GM18519 (cell line): Measurements from ENCODE around the gene CNTNAP2.
"Not testable (repeated sequence)": the region's sequence is repeated elsewhere in the genome, so short reads cannot be mapped to it uniquely, and the experiment has no call there.

Experiments
- ATAC-seq: cut with Tn5 transposase; IDR thresholded peaks from one replicate; pipeline ENCODE4 v1.9.1; 2021; ENCODE audit warnings: mild to moderate bottlenecking, moderate library complexity; ENCODE audit not compliant: unreplicated experiment, low FRiP score

The CNTNAP2 gene

GRCh38 chr7:148328906-148329305 is 2212.3 kb downstream of the CNTNAP2 start:
- no peak for ATAC-seq

GRCh38 chr7:148330124-148330818 is 2213.7 kb downstream of the CNTNAP2 start:
- ATAC-seq, result no peak

- ATAC-seq, result no peak
These were observed 2214.2 kb downstream of the CNTNAP2 start for GRCh38 chr7:148330822-148331221.

- not testable (repeated sequence) for ATAC-seq
These were observed 2214.9 kb downstream of the CNTNAP2 start for GRCh38 chr7:148331456-148331855.

GRCh38 chr7:148332191-148333186 is 2215.9 kb downstream of the CNTNAP2 start:
- no peak for ATAC-seq

GRCh38 chr7:148334441-148334956 is 2217.9 kb downstream of the CNTNAP2 start:
- no peak for ATAC-seq

GRCh38 chr7:148334959-148335577 is 2218.5 kb downstream of the CNTNAP2 start:
- ATAC-seq, result no peak

GRCh38 chr7:148335790-148336189 is 2219.2 kb downstream of the CNTNAP2 start:
- no peak for ATAC-seq

GRCh38 chr7:148336411-148336810 is 2219.8 kb downstream of the CNTNAP2 start:
- ATAC-seq, result no peak

GRCh38 chr7:148337246-148337965 is 2220.8 kb downstream of the CNTNAP2 start:
- ATAC-seq, result no peak

- no peak for ATAC-seq
These were observed 2221.6 kb downstream of the CNTNAP2 start for GRCh38 chr7:148337995-148338747.

GRCh38 chr7:148340438-148341280 is 2224.1 kb downstream of the CNTNAP2 start:
- no peak for ATAC-seq

- no peak for ATAC-seq
These were observed 2227.8 kb downstream of the CNTNAP2 start for GRCh38 chr7:148344406-148344805.

- no peak for ATAC-seq
These were observed 2231.4 kb downstream of the CNTNAP2 start for GRCh38 chr7:148347981-148348380.

- ATAC-seq, result no peak
These were observed 2231.9 kb downstream of the CNTNAP2 start for GRCh38 chr7:148348466-148348865.

- ATAC-seq, result no peak
These were observed 2239.7 kb downstream of the CNTNAP2 start for GRCh38 chr7:148356303-148356702.

- ATAC-seq, result no peak
These were observed 2245.9 kb downstream of the CNTNAP2 start for GRCh38 chr7:148362541-148362940.

GRCh38 chr7:148367731-148368475 is 2251.3 kb downstream of the CNTNAP2 start:
- ATAC-seq, result no peak
